H54 (cell line): ENCODE results near the gene SLC4A3.
A peak's percentile ranks its signal among the peaks of the same experiment; 100 is the strongest.
"Not testable (repeated sequence)": the region's sequence is repeated elsewhere in the genome, so short reads cannot be mapped to it uniquely, and the experiment has no call there.

Experiments
- DNase-seq: peaks from one replicate; pipeline ENCODE4 v3.0.0; 2011; ENCODE audit warnings: low spot score, mixed read lengths; ENCODE audit not compliant: insufficient read length
- FAIRE-seq: peaks from 3 replicates; lab custom pipeline; 2011; peaks lifted over from hg19 to GRCh38; lab: Jason Lieb, UNC
- POLR2A ChIP-seq: IDR thresholded peaks from 2 replicates; pipeline ENCODE4 v1.6.1; 2011; ENCODE audit warnings: low read depth, mild to moderate bottlenecking, low read length

Gene SLC4A3

GRCh38 chr2:219680958-219681693, 53.7 kb downstream of the SLC4A3 start:
- FAIRE-seq (no peak), DNase-seq (no peak)
- no peak for TF ChIP-seq POLR2A

- FAIRE-seq (no peak), DNase-seq (no peak)
- TF ChIP-seq POLR2A: no peak
Observed at GRCh38 chr2:219681694-219682300, 54.4 kb downstream of the SLC4A3 start.

GRCh38 chr2:219683474-219683873, 56.0 kb downstream of the SLC4A3 start:
- FAIRE-seq, DNase-seq: not testable (repeated sequence)

- FAIRE-seq: peak; percentile 23
- peak; percentile 46; the same call in 1 of the 2 replicates for TF ChIP-seq POLR2A
Observed at GRCh38 chr2:219684721-219685689, 57.6 kb downstream of the SLC4A3 start.

GRCh38 chr2:219687272-219687671, 59.8 kb downstream of the SLC4A3 start:
- FAIRE-seq (no peak), DNase-seq (no peak)

More at GRCh38 chr2:219684721-219685689, 57.6 kb downstream of the SLC4A3 start:
- peak; percentile 64 for DNase-seq

GRCh38 chr2:219687882-219688559, 60.6 kb downstream of the SLC4A3 start:
- TF ChIP-seq POLR2A: no peak
- FAIRE-seq (no peak), DNase-seq (no peak)

More at GRCh38 chr2:219687272-219687671, 59.8 kb downstream of the SLC4A3 start:
- no peak for TF ChIP-seq POLR2A

- FAIRE-seq (peak; percentile 73), DNase-seq (peak; percentile 61)
Observed at GRCh38 chr2:219688560-219689445, 61.4 kb downstream of the SLC4A3 start.

GRCh38 chr2:219689676-219690628, 62.5 kb downstream of the SLC4A3 start:
- DNase-seq (peak; percentile 30), FAIRE-seq (no peak)
- no peak for TF ChIP-seq POLR2A

More at GRCh38 chr2:219688560-219689445, 61.4 kb downstream of the SLC4A3 start:
- no peak for TF ChIP-seq POLR2A

- TF ChIP-seq POLR2A: no peak
- no peak for DNase-seq
- FAIRE-seq: no peak
Observed at GRCh38 chr2:219691571-219691970, 64.1 kb downstream of the SLC4A3 start.
